A549 (cell line): ENCODE measurements around the gene METTL21C. TPM values are rescaled to one million over a fixed set of nuclear protein-coding genes. Genes with fewer than 3 reads are reported as not detected.

Experiments
- ATAC-seq, 2 experiments: fragments of 200-7000 bp in 1 of 2; fragments of >200 bp in 1 of 2; cut with Nextera tagmentation in 1 of 2; cut with Tn5 transposase in 1 of 2; 3 replicates each; pipeline versions ENCODE4 v1.8.0 to v1.9.1; 2018 to 2020; ENCODE audit warnings: mild to moderate bottlenecking in 1 of 2, moderate library complexity in 1 of 2
- CTCF ChIA-PET: fragments of 300-600 bp; sonication (Branson Sonifier 250); formaldehyde crosslinking; extraction: SDS; loops from one replicate; lab custom pipeline; 2021; ENCODE audit warnings: antibody characterized with exemption, inconsistent platforms; lab: Yijun Ruan, JAX
- POLR2A ChIA-PET: fragments of 350-600 bp; formaldehyde crosslinking; extraction: SDS; loops from one replicate; lab custom pipeline; 2021; ENCODE audit warnings: antibody characterized with exemption, inconsistent platforms; lab: Yijun Ruan, JAX
- DNase-seq, 2 experiments: peaks; one replicate each; pipeline versions ENCODE4 v3.0.0 to v3.0.0-alpha.2; 2011 to 2016; ENCODE audit warnings: low read depth in 1 of 2, low spot score in 1 of 2
- FAIRE-seq: peaks from 2 replicates; lab custom pipeline; 2011; peaks lifted over from hg19 to GRCh38; lab: Jason Lieb, UNC
- H3K27ac ChIP-seq, 2 experiments: fragments of >200 bp; sonication (Bioruptor Twin); formaldehyde crosslinking; 3 replicates each; pipeline ENCODE4 v1.5.1; 2016 to 2017
- H3K4me1 ChIP-seq: fragments of >200 bp; sonication (Bioruptor Twin); formaldehyde crosslinking; 3 replicates; pipeline ENCODE4 v1.6.1; 2016
- H3K4me2 ChIP-seq: fragments of >200 bp; sonication (Bioruptor Twin); formaldehyde crosslinking; 3 replicates; pipeline ENCODE4 v1.6.1; 2016
- H3K4me3 ChIP-seq: fragments of >200 bp; sonication (Bioruptor Twin); formaldehyde crosslinking; 3 replicates; pipeline ENCODE4 v1.5.1; 2016
- H3K9me3 ChIP-seq: fragments of >200 bp; sonication (Bioruptor Twin); formaldehyde crosslinking; 3 replicates; pipeline ENCODE4 v1.6.1; 2016
- CHD2 ChIP-seq: fragments of 150-350 bp; IDR thresholded peaks from 2 replicates; pipeline ENCODE4 v1.6.1; 2014; ENCODE audit warnings: low read length; ENCODE audit not compliant: partially characterized antibody
- EHF ChIP-seq: fragments of 250-450 bp; sonication (Bioruptor Pico); IDR thresholded peaks from 2 replicates; pipeline ENCODE4 v1.5.0; 2020; ENCODE audit warnings: mild to moderate bottlenecking
- EP300 ChIP-seq, 2 experiments: fragments of >200 bp; sonication (Bioruptor Twin); formaldehyde crosslinking; IDR thresholded peaks; 2 replicates in 1 of 2; 3 replicates in 1 of 2; pipeline ENCODE4 v1.6.1; 2016 to 2017
- FOXS1 ChIP-seq: fragments of 250-450 bp; sonication (Bioruptor Pico); IDR thresholded peaks from 2 replicates; pipeline ENCODE4 v1.5.0; 2020; ENCODE audit warnings: mild to moderate bottlenecking, moderate library complexity
- KDM5A ChIP-seq: fragments of 200-600 bp; sonication (generic); IDR thresholded peaks from 2 replicates; pipeline ENCODE4 v1.6.1; 2016; ENCODE audit warnings: antibody characterized with exemption, mild to moderate bottlenecking
- MAZ ChIP-seq: fragments of 150-350 bp; IDR thresholded peaks from 2 replicates; pipeline ENCODE4 v1.6.1; 2014; ENCODE audit warnings: antibody characterized with exemption, low read depth, low read length, borderline replicate concordance
- NFE2L2 ChIP-seq: fragments of 150-350 bp; conservative IDR thresholded peaks from 2 replicates; pipeline ENCODE4 v1.6.1; 2014; ENCODE audit warnings: low read length
- PHF8 ChIP-seq: fragments of 200-600 bp; sonication (generic); IDR thresholded peaks from 2 replicates; pipeline ENCODE4 v1.6.1; 2016; ENCODE audit warnings: low read depth, mild to moderate bottlenecking, antibody characterized with exemption, moderate library complexity, borderline replicate concordance
- POLR2A ChIP-seq: IDR thresholded peaks from 2 replicates; pipeline ENCODE4 v1.6.1; 2012; ENCODE audit warnings: mild to moderate bottlenecking, low read length
- POLR2AphosphoS2 ChIP-seq: conservative IDR thresholded peaks from 2 replicates; pipeline ENCODE4 v1.6.1; 2012; ENCODE audit warnings: low read length, improper control_type of control experiment, inconsistent platforms
- RCOR1 ChIP-seq: fragments of 150-350 bp; IDR thresholded peaks from 2 replicates; pipeline ENCODE4 v1.6.1; 2014; ENCODE audit warnings: antibody characterized with exemption, low read length, low read depth
- RFX5 ChIP-seq: fragments of 450-650 bp; IDR thresholded peaks from 2 replicates; pipeline ENCODE4 v1.7.1; 2014; ENCODE audit warnings: antibody characterized with exemption, mild to moderate bottlenecking, moderate library complexity
- SREBF2 ChIP-seq: fragments of 450-650 bp; IDR thresholded peaks from 2 replicates; pipeline ENCODE4 v1.6.1; 2014; ENCODE audit warnings: mild to moderate bottlenecking, moderate library complexity
- TFCP2L1 ChIP-seq: fragments of 250-450 bp; sonication (Bioruptor Pico); IDR thresholded peaks from 2 replicates; pipeline ENCODE4 v1.5.0; 2021; ENCODE audit warnings: mild to moderate bottlenecking
- ZNF302 ChIP-seq: fragments of 250-450 bp; sonication (Bioruptor Pico); IDR thresholded peaks from 2 replicates; pipeline ENCODE4 v1.9.0; 2021; ENCODE audit warnings: inconsistent platforms, mild to moderate bottlenecking, moderate library complexity
- WGBS: methylation state at CpG from one replicate; pipeline ENCODE4 v1.1.6; 2017; ENCODE audit errors: missing lambda C conversion rate; 5-methylcytosine and 5-hydroxymethylcytosine counted together
- polyA plus RNA-seq, 4 experiments: library from polyadenylated mRNA; depleted of rRNA in 3 of 4; stranded (reverse); fragments of >200 nt; fragmentation: RNase III in 1 of 4; extraction: RNeasy Plus Mini Kit Qiagen cat#74134 plus additional on column Dnase treatment in 1 of 4; gene quantifications; 2 replicates in 3 of 4; 3 replicates in 1 of 4; pipeline ENCODE4 v1.2.3, GENCODE V29; 2011 to 2017
- TF ChIP-seq, protein P1 (sequence below): IDR thresholded peaks from 2 replicates; pipeline ENCODE4 v1.6.1; 2012
- TF ChIP-seq, protein P2 (sequence below): fragments of >200 bp; sonication (Bioruptor Twin); formaldehyde crosslinking; IDR thresholded peaks from 3 replicates; pipeline ENCODE4 v1.5.1; 2016
- TF ChIP-seq, protein P3 (sequence below): fragments of 200-600 bp; sonication (generic); IDR thresholded peaks from 2 replicates; pipeline ENCODE4 v1.6.1; 2016; ENCODE audit warnings: antibody characterized with exemption, mild to moderate bottlenecking, moderate library complexity
- TF ChIP-seq, protein P4 (sequence below): fragments of >200 bp; sonication (Bioruptor Twin); formaldehyde crosslinking; IDR thresholded peaks from 2 replicates; pipeline ENCODE4 v1.6.1; 2016

Gene METTL21C
- polyA plus RNA-seq, 2 of the 4 experiments (the other 2 are of a cell fraction) = not detected

GRCh38 chr13:102702965-102703725, 8.3 kb upstream of the METTL21C start (continued):
- TF ChIP-seq, protein P1, sequence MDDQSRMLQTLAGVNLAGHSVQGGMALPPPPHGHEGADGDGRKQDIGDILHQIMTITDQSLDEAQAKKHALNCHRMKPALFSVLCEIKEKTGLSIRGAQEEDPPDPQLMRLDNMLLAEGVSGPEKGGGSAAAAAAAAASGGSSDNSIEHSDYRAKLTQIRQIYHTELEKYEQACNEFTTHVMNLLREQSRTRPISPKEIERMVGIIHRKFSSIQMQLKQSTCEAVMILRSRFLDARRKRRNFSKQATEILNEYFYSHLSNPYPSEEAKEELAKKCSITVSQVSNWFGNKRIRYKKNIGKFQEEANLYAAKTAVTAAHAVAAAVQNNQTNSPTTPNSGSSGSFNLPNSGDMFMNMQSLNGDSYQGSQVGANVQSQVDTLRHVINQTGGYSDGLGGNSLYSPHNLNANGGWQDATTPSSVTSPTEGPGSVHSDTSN = no peak
- TF ChIP-seq ZNF302 = no peak
- no peak for TF ChIP-seq RFX5
- no peak for TF ChIP-seq RCOR1
- TF ChIP-seq CHD2 = no peak

DNA sequence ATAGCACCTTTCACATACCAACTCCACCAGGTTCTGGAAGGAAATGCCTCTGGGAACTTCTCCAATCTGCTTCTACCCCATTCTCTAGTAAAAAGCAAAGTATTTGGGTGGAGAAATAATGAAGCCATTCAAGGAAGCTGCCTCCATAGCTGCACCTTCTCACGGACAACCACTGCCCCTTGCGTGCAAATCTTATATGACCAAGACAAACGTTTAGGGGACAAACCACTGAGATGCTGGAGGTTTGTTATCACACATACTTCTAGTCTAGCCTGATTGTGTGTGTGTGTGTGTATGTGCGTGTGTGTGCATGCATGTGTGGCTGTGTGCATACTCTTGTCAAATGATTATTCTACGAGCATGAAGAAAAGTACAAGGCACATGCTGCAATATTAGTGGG, 6.5 kb upstream of the METTL21C start:
- H3K4me1 ChIP-seq = peaks cover 6% of the 10 kb centered on the region; the same call in 1 of the 3 replicates
- no peak overlapping the region for H3K4me3 ChIP-seq
- ATAC-seq (no peak), DNase-seq (no peak), FAIRE-seq (no peak)
- H3K27ac ChIP-seq = no peak overlapping the region
- CTCF ChIA-PET = no interaction called here
- H3K4me2 ChIP-seq = no peak overlapping the region
- no peaks in the 10 kb centered on the region for H3K9me3 ChIP-seq
- no peak for TF ChIP-seq EP300 (IDR thresholded peaks at IDR 0.05)
- TF ChIP-seq PHF8 = no peak
- no peak for TF ChIP-seq MAZ
- TF ChIP-seq NFE2L2 = no peak
- TF ChIP-seq, all 56 proteins: peak for 0
- 77% methylated on average over 5 of the region's 5 CpGs for WGBS
- POLR2A ChIA-PET = no interaction called here

DNA sequence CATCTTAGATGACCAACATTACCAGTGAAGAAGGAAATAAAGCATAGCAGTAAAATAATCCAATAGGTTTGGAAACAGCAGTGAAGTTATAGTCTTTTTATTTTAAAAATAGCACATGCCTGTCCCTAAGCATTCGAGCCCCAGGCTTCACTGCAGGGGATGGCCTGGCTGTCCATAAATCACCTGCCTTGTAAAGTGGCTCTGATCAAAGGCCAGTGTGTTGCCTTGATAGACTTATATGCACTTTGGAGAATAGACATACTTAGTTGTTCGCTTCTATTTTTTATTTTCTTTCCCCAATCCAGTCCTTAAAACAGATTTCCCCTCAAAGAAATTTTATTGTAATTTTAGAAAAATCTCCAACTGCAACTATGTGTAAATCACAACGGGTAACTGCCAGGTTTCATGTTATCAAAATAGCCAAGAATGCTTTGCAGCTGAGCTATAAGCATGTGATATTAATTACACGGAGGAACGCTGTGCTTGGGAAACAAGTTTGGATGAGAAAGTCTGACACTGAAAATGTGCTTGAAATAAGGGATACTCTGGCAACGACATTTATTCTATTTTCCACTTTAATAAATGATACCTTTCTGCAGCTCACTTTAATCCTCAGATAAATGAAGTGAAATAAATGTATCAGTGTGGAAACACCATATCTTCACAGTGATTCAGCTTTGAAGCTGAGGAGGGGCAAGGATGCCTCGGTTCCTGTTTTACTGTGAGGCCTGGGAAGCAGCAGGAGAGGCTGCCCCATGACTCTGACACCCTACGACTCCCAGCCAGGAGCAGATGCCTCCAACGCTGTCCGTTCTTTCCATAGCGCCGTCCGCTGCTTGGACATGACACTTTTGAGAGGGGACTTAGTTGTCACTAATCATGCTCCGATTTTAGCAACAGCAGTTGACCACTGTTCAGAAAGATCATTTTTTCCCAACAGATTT, 5.5 kb upstream of the METTL21C start:
- H3K4me2 ChIP-seq = no peak overlapping the region
- no peak for ATAC-seq
- H3K4me3 ChIP-seq = no peak overlapping the region
- TF ChIP-seq, protein P2, sequence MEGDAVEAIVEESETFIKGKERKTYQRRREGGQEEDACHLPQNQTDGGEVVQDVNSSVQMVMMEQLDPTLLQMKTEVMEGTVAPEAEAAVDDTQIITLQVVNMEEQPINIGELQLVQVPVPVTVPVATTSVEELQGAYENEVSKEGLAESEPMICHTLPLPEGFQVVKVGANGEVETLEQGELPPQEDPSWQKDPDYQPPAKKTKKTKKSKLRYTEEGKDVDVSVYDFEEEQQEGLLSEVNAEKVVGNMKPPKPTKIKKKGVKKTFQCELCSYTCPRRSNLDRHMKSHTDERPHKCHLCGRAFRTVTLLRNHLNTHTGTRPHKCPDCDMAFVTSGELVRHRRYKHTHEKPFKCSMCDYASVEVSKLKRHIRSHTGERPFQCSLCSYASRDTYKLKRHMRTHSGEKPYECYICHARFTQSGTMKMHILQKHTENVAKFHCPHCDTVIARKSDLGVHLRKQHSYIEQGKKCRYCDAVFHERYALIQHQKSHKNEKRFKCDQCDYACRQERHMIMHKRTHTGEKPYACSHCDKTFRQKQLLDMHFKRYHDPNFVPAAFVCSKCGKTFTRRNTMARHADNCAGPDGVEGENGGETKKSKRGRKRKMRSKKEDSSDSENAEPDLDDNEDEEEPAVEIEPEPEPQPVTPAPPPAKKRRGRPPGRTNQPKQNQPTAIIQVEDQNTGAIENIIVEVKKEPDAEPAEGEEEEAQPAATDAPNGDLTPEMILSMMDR = no peak
- TF ChIP-seq FOXS1 (no peak), KDM5A (no peak), POLR2A (no peak), NFE2L2 (no peak), TFCP2L1 (CRISPR knock-in tag) (no peak), EHF (CRISPR knock-in tag) (no peak), SREBF2 (no peak), POLR2AphosphoS2 (no peak)
- TF ChIP-seq, protein P3, sequence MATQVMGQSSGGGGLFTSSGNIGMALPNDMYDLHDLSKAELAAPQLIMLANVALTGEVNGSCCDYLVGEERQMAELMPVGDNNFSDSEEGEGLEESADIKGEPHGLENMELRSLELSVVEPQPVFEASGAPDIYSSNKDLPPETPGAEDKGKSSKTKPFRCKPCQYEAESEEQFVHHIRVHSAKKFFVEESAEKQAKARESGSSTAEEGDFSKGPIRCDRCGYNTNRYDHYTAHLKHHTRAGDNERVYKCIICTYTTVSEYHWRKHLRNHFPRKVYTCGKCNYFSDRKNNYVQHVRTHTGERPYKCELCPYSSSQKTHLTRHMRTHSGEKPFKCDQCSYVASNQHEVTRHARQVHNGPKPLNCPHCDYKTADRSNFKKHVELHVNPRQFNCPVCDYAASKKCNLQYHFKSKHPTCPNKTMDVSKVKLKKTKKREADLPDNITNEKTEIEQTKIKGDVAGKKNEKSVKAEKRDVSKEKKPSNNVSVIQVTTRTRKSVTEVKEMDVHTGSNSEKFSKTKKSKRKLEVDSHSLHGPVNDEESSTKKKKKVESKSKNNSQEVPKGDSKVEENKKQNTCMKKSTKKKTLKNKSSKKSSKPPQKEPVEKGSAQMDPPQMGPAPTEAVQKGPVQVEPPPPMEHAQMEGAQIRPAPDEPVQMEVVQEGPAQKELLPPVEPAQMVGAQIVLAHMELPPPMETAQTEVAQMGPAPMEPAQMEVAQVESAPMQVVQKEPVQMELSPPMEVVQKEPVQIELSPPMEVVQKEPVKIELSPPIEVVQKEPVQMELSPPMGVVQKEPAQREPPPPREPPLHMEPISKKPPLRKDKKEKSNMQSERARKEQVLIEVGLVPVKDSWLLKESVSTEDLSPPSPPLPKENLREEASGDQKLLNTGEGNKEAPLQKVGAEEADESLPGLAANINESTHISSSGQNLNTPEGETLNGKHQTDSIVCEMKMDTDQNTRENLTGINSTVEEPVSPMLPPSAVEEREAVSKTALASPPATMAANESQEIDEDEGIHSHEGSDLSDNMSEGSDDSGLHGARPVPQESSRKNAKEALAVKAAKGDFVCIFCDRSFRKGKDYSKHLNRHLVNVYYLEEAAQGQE = no peak
- TF ChIP-seq, protein P4, sequence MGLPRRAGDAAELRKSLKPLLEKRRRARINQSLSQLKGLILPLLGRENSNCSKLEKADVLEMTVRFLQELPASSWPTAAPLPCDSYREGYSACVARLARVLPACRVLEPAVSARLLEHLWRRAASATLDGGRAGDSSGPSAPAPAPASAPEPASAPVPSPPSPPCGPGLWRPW = no peak
- WGBS = 54% methylated on average over 14 of the region's 14 CpGs
- no peak overlapping the region for H3K27ac ChIP-seq
- H3K9me3 ChIP-seq = no peaks in the 10 kb centered on the region
- H3K4me1 ChIP-seq = peaks cover 6% of the 10 kb centered on the region; the same call in 1 of the 3 replicates
- ChIA-PET CTCF (no interaction called here), POLR2A (no interaction called here)
- FAIRE-seq = no peak
- DNase-seq = no peak
